Vagina (tissue), 2 donors: Measurements from ENCODE around the gene IGSF23.

ENCODE experiments used
- CTCF ChIP-seq, 3 experiments: fragments of 450-650 bp in 2 of 3; fragments of 200-600 bp in 1 of 3; sonication (generic) in 1 of 3; IDR thresholded peaks; one replicate each; pipeline ENCODE4 v1.5.1; 2017 to 2019; ENCODE audit warnings: antibody characterized with exemption in 3 of 3, mild to moderate bottlenecking in 2 of 3, moderate library complexity in 2 of 3
- POLR2A ChIP-seq, 2 donors: fragments of 450-650 bp; IDR thresholded peaks; one replicate each; pipeline ENCODE4 v1.6.1; 2017; ENCODE audit warnings: antibody characterized with exemption in 2 of 2, mild to moderate bottlenecking in 2 of 2, moderate library complexity in 2 of 2

DNA sequence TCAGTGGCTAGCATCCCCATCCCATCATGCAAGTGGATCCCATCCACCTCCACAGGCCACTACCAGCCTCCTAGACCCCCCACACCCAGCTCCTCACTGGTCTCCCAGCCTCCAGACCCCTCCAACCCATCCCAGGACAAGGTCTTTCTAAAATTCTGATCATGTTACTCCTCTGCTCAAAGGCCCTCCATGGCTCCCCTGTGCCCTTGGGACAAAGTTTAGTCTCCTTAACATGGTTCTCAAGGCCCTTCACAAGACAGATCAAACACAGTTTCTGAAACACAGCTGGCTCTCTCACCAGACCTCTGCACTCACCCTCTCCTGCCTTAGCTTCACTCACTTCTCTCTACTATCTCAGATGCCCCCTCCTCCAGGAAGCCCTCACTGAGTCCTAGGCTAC is 67.2 kb downstream of the IGSF23 start:
- TF ChIP-seq CTCF (IDR thresholded peaks at IDR 0.05) (no peak), POLR2A (IDR thresholded peaks at IDR 0.05) (no peak)
